K562 (cell line): ENCODE results near the gene HUS1. TPM values are rescaled to one million over a fixed set of nuclear protein-coding genes. Genes with fewer than 3 reads are reported as not detected.

Source experiments
- ATAC-seq: fragments of 200-7000 bp; cut with Tn5 transposase; 3 replicates; pipeline ENCODE4 v1.9.1; 2020; ENCODE audit warnings: moderate library complexity
- BruUV-seq: library from RNA; stranded (reverse); fragments of 400-500 nt; replicated peaks from 2 replicates; lab custom pipeline; 2021; lab: Mats Ljungman, UMichigan
- CTCF ChIA-PET: fragments of 300-600 bp; formaldehyde crosslinking; extraction: SDS; loops from one replicate; lab custom pipeline; 2021; ENCODE audit warnings: low intra/inter-chr PET ratio; lab: Yijun Ruan, JAX
- POLR2A ChIA-PET: fragments of 300-600, 350-650 bp; sonication (Branson Sonifier 250); formaldehyde crosslinking; extraction: SDS; loops from one replicate; lab custom pipeline; 2021; ENCODE audit warnings: antibody characterized with exemption, inconsistent platforms; lab: Yijun Ruan, JAX
- DNase-seq, 4 experiments: peaks; one replicate each; pipeline versions ENCODE4 v3.0.0 to v3.0.0-alpha.2; 2011 to 2018; ENCODE audit warnings: low spot score in 3 of 4, mixed read lengths in 3 of 4; ENCODE audit errors: extremely low read depth in 1 of 4
- FAIRE-seq: peaks from 2 replicates; lab custom pipeline; 2011; peaks lifted over from hg19 to GRCh38; lab: Jason Lieb, UNC
- H2AFZ ChIP-seq: 2 replicates; pipeline ENCODE4 v1.6.0; 2011; ENCODE audit warnings: low read depth, low read length, control low read depth, inconsistent platforms
- H3K27ac ChIP-seq: fragments of 200-600 bp; 3 replicates; pipeline ENCODE4 v1.8.0; 2011; ENCODE audit warnings: low read depth, mild to moderate bottlenecking, control low read depth, inconsistent platforms, low read length, moderate library complexity, mixed read lengths; ENCODE audit errors: extremely low read depth
- H3K27me3 ChIP-seq, 2 experiments: fragments of 300-600 bp in 1 of 2; 2 replicates in 1 of 2; 3 replicates in 1 of 2; pipeline versions ENCODE4 v1.6.0 to v1.8.0; 2011; ENCODE audit warnings: inconsistent platforms in 2 of 2, low read length in 2 of 2, mild to moderate bottlenecking in 1 of 2, mixed read lengths in 1 of 2, moderate library complexity in 1 of 2; ENCODE audit not compliant: control insufficient read depth in 2 of 2, insufficient read depth in 2 of 2
- H3K36me3 ChIP-seq: fragments of 300-600 bp; 3 replicates; pipeline ENCODE4 v1.8.0; 2011; ENCODE audit warnings: mild to moderate bottlenecking, low read length, inconsistent platforms; ENCODE audit not compliant: control insufficient read depth, insufficient read depth
- H3K4me1 ChIP-seq, 2 experiments: fragments of 200-600 bp in 1 of 2; replicated peaks in 1 of 2; 2 replicates in 1 of 2; 3 replicates in 1 of 2; pipeline versions ENCODE4 v1.5.1 to v1.8.0; 2011; ENCODE audit warnings: inconsistent platforms in 2 of 2, low read length in 2 of 2, mild to moderate bottlenecking in 1 of 2, mixed read lengths in 1 of 2, moderate library complexity in 1 of 2; ENCODE audit not compliant: control insufficient read depth in 2 of 2, insufficient read depth in 2 of 2
- H3K4me2 ChIP-seq: 2 replicates; pipeline ENCODE4 v1.6.1; 2011; ENCODE audit warnings: low read length, control low read depth, inconsistent platforms, mixed read lengths; ENCODE audit not compliant: insufficient read depth
- H3K4me3 ChIP-seq: fragments of 200-600 bp; sonication (generic), shearing (Covaris generic); 2 replicates; pipeline ENCODE4 v1.5.1; 2016; ENCODE audit warnings: control low read depth, inconsistent platforms
- H3K79me2 ChIP-seq: fragments of 200-600 bp; 3 replicates; pipeline ENCODE4 v1.8.0; 2011; ENCODE audit warnings: low read length, inconsistent platforms; ENCODE audit not compliant: control insufficient read depth, insufficient read depth
- H3K9ac ChIP-seq, 2 experiments: 2 replicates each; pipeline versions ENCODE4 v1.6.0 to v1.6.1; 2011; ENCODE audit warnings: low read depth in 2 of 2, low read length in 2 of 2, control low read depth in 1 of 2, inconsistent platforms in 1 of 2, mild to moderate bottlenecking in 1 of 2, mixed read lengths in 1 of 2; ENCODE audit not compliant: insufficient read depth in 1 of 2
- H3K9me1 ChIP-seq: one replicate; pipeline ENCODE4 v1.6.0; 2011; ENCODE audit warnings: inconsistent platforms, mild to moderate bottlenecking, low read length, moderate library complexity; ENCODE audit not compliant: control insufficient read depth, insufficient read depth
- H3K9me3 ChIP-seq: replicated peaks from 2 replicates; pipeline ENCODE4 v1.5.1; 2011; ENCODE audit warnings: low read depth, low read length, inconsistent platforms; ENCODE audit not compliant: control insufficient read depth, insufficient read depth
- H4K20me1 ChIP-seq: replicated peaks from 2 replicates; pipeline ENCODE4 v1.6.1; 2011; ENCODE audit warnings: low read length, inconsistent platforms, mixed read lengths; ENCODE audit not compliant: control insufficient read depth, insufficient read depth
- CAMTA2 ChIP-seq: fragments of 250-450 bp; sonication (Bioruptor Pico); conservative IDR thresholded peaks from 2 replicates; pipeline ENCODE4 v1.5.1; 2022
- GABPB1 ChIP-seq: sonication (generic); formaldehyde crosslinking; IDR thresholded peaks from 2 replicates; pipeline ENCODE4 v1.8.0; 2022; ENCODE audit warnings: mild to moderate bottlenecking, missing genetic modification reagents
- HEY1 ChIP-seq: fragments of 250-450 bp; sonication (Bioruptor Pico); IDR thresholded peaks from 2 replicates; pipeline ENCODE4 v1.5.0; 2020; ENCODE audit warnings: mild to moderate bottlenecking, moderate library complexity, borderline replicate concordance
- MLLT1 ChIP-seq, 2 experiments: fragments of 450-650 bp; IDR thresholded peaks; 2 replicates each; pipeline ENCODE4 v1.6.1; 2016
- NBN ChIP-seq: fragments of 450-650 bp; IDR thresholded peaks from 2 replicates; pipeline ENCODE4 v1.6.1; 2016; ENCODE audit warnings: low read depth, mild to moderate bottlenecking
- SMARCE1 ChIP-seq: fragments of 450-650 bp; IDR thresholded peaks from 2 replicates; pipeline ENCODE4 v1.7.1; 2016; ENCODE audit warnings: mild to moderate bottlenecking
- ZNF77 ChIP-seq: fragments of 250-450 bp; sonication (Bioruptor Pico); IDR thresholded peaks from 2 replicates; pipeline ENCODE4 v1.5.0; 2020
- ZNF79 ChIP-seq: fragments of 250-450 bp; sonication (Bioruptor Pico); IDR thresholded peaks from 2 replicates; pipeline ENCODE4 v1.4.0; 2020; ENCODE audit warnings: low read depth, mild to moderate bottlenecking, moderate library complexity
- WGBS: fragments of 100-300 bp; shearing (Covaris generic); methylation state at CpG from one replicate; pipeline ENCODE4 v1.1.6; 2016; ENCODE audit warnings: low coverage, mixed read lengths; ENCODE audit not compliant: insufficient coverage; ENCODE audit errors: missing lambda C conversion rate; 5-methylcytosine and 5-hydroxymethylcytosine counted together
- in situ Hi-C: fragments of 300-500 bp; cut with MboI; formaldehyde crosslinking; loops from 4 replicates; pipeline ENCODE4 v1.15.0; 2018; ENCODE audit warnings: inconsistent platforms, mixed read lengths
- intact Hi-C: fragments of 100-400 bp; cut with micrococcal nuclease; formaldehyde crosslinking; loops from 2 replicates; pipeline ENCODE4 v1.14.2; 2022
- polyA plus RNA-seq, 8 experiments: library from polyadenylated mRNA; depleted of rRNA in 4 of 8; stranded (reverse) in 5 of 8; unstranded in 3 of 8; fragments of >200 nt; fragmentation: Nextera tagmentation in 2 of 8; fragmentation: Illumina TruSeq in 1 of 8; extraction: Ambion mirVana in 2 of 8; extraction: Trizol in 1 of 8; gene quantifications; 2 replicates each; pipeline versions ENCODE4 v1.2.1 to v1.2.3, GENCODE V29; 2011 to 2014; ENCODE audit warnings: inconsistent platforms in 1 of 8, missing spikeins in 1 of 8
- total RNA-seq, 7 experiments: library from RNA; depleted of rRNA in 6 of 7; stranded (reverse); fragments of >200 nt in 6 of 7; fragmentation: Illumina TruSeq in 2 of 7; extraction: Trizol in 2 of 7; gene quantifications; 2 replicates each; pipeline versions ENCODE4 v1.2.1 to v1.2.3, GENCODE V29; 2011 to 2021; ENCODE audit warnings: low replicate concordance in 1 of 7
- TF ChIP-seq, protein P1 (sequence below): IDR thresholded peaks from 2 replicates; pipeline ENCODE4 v1.6.1; 2011; ENCODE audit warnings: borderline replicate concordance, low read depth, mild to moderate bottlenecking, moderate library complexity, low read length; ENCODE audit not compliant: insufficient read depth, poor library complexity, severe bottlenecking

The HUS1 gene
- total and polyA plus RNA-seq, 9 of the 15 experiments (the other 6 are each of a cell fraction or from before 2014, with no cell fraction given) = 11.5 to 27.0 (median 16.5) TPM

- no peak overlapping the region for H2AFZ ChIP-seq
- H3K9me3 ChIP-seq = no peaks in the 10 kb centered on the region
- H3K4me2 ChIP-seq = no peak overlapping the region
- H3K9ac ChIP-seq = no peak overlapping the region; a peak in 1 of 4 replicates
- H3K4me1 ChIP-seq = no peaks in the 10 kb centered on the region; a peak in 1 of 5 replicates
- CTCF ChIA-PET = no interaction called here
- POLR2A ChIA-PET = no interaction called here
- no peak for TF ChIP-seq SMARCE1
- TF ChIP-seq, all 486 proteins: peak for 0
- Histone ChIP-seq H3K27ac (no peak overlapping the region), H3K36me3 (no peaks in the 10 kb centered on the region), H4K20me1 (no peaks in the 10 kb centered on the region; the same call in none of the 2 replicates), H3K9me1 (no peaks in the 10 kb centered on the region), H3K27me3 (peaks cover 6 to 28% of the 10 kb centered on the region in 2 experiments; a peak in 4 of 5 replicates), H3K79me2 (no peaks in the 10 kb centered on the region), H3K4me3 (no peak overlapping the region)
- intact Hi-C loops (no loop called here), in situ Hi-C loops (loop anchor here (5.0 kb wide), 1 partner anchor 172 kb away; no protein-coding TSS in a partner anchor)
- FAIRE-seq (no peak), ATAC-seq (no peak), DNase-seq (no peak)
- no TSS peak for BruUV-seq
- WGBS = 9% methylated on average over 14 of the region's 14 CpGs
Measured at GRCh38 chr7:47940088-47941013, 39.1 kb downstream of the HUS1 start.

- BruUV-seq = no TSS peak
- Histone ChIP-seq H3K9me3 (no peaks in the 10 kb centered on the region), H3K4me3 (no peak overlapping the region), H3K79me2 (no peaks in the 10 kb centered on the region), H3K27me3 (peaks cover 6 to 36% of the 10 kb centered on the region in 2 experiments; a peak in 4 of 5 replicates), H3K36me3 (no peaks in the 10 kb centered on the region), H2AFZ (no peak overlapping the region), H3K4me2 (no peak overlapping the region), H3K9ac (no peak overlapping the region), H3K9me1 (no peaks in the 10 kb centered on the region), H3K27ac (no peak overlapping the region), H4K20me1 (no peaks in the 10 kb centered on the region; the same call in 1 of the 2 replicates), H3K4me1 (no peaks in the 10 kb centered on the region; a peak in 1 of 5 replicates)
- ATAC-seq (no peak), FAIRE-seq (no peak), DNase-seq (no peak)
- CTCF ChIA-PET = no interaction called here
- intact Hi-C loops = no loop called here
- POLR2A ChIA-PET = no interaction called here
- in situ Hi-C loops = loop anchor here (5.0 kb wide), 1 partner anchor 173 kb away; no protein-coding TSS in a partner anchor
- 2% methylated on average over 6 of the region's 7 CpGs for WGBS
- TF ChIP-seq NBN (no peak), ZNF77 (CRISPR knock-in tag) (no peak), CAMTA2 (CRISPR knock-in tag) (no peak), GABPB1 (CRISPR knock-in tag) (no peak), HEY1 (CRISPR knock-in tag) (no peak), MLLT1 (IDR thresholded peaks at IDR 0.05) (no peak), ZNF79 (CRISPR knock-in tag) (no peak)
- TF ChIP-seq, protein P1, sequence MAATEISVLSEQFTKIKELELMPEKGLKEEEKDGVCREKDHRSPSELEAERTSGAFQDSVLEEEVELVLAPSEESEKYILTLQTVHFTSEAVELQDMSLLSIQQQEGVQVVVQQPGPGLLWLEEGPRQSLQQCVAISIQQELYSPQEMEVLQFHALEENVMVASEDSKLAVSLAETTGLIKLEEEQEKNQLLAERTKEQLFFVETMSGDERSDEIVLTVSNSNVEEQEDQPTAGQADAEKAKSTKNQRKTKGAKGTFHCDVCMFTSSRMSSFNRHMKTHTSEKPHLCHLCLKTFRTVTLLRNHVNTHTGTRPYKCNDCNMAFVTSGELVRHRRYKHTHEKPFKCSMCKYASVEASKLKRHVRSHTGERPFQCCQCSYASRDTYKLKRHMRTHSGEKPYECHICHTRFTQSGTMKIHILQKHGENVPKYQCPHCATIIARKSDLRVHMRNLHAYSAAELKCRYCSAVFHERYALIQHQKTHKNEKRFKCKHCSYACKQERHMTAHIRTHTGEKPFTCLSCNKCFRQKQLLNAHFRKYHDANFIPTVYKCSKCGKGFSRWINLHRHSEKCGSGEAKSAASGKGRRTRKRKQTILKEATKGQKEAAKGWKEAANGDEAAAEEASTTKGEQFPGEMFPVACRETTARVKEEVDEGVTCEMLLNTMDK = no peak
Measured at GRCh38 chr7:47939425-47940036, 39.9 kb downstream of the HUS1 start.
